GM19023 (cell line): ENCODE data around the gene ST6GALNAC6.

ENCODE experiments used
- ATAC-seq: cut with Tn5 transposase; IDR thresholded peaks from one replicate; pipeline ENCODE4 v1.9.1; 2021; ENCODE audit warnings: mild to moderate bottlenecking, moderate library complexity; ENCODE audit not compliant: unreplicated experiment

Gene ST6GALNAC6

GRCh38 chr9:127899128-127899943, at the start of gene ST6GALNAC6:
Gene ST6GALNAC6 (minus strand): TSS chr9:127899603. CDS start chr9:127897981, 1,622 bp downstream.
- peak; percentile 63 for ATAC-seq

GRCh38 chr9:127947841-127948710, 48.7 kb upstream of the ST6GALNAC6 start:
- no peak for ATAC-seq

DNA sequence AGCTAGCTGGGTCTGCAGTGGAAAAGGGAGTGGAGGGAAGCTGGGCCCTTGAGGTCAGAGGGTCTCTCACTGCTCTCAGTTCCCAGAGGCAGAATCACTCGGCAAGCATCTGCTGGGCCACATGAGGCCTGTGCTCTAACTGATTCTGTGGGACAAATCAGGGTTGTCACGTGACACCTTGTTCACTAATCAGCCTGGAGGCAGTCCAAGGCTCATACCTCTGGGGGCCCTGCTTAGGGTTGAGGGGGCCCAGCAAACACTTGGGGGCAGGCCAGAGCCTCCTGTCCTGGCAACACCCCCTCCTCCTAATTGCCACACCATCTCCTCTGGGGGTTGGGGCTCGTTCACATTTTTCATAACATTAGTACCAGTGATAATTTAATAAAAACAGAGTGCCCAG, 47.3 kb upstream of the ST6GALNAC6 start:
- ATAC-seq: no peak

DNA sequence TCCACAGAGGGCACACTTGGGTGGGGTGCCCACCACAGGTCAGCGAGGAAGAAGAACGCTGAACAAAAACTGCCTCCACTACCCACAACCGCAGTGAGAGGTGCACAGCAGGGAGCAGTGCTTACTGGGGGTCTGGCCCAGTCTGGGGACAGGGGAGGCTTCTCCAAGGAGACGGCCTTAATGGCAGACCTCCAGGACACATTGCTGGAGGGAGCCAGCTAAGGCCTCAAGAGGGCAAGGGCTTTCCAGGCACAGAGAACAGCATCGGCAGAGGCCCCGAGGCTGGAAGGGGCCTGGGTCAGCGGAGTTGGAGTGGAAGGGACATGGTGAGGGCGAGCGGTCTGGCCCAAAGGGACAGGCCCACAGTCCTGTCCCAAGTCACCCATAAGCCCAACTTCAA, 46.5 kb upstream of the ST6GALNAC6 start:
- no peak for ATAC-seq

GRCh38 chr9:127945338-127945737, 45.9 kb upstream of the ST6GALNAC6 start:
- no peak for ATAC-seq

GRCh38 chr9:127944586-127945218, 45.3 kb upstream of the ST6GALNAC6 start:
- ATAC-seq: no peak

GRCh38 chr9:127943731-127944144, 44.3 kb upstream of the ST6GALNAC6 start:
- ATAC-seq: peak; percentile 67

DNA sequence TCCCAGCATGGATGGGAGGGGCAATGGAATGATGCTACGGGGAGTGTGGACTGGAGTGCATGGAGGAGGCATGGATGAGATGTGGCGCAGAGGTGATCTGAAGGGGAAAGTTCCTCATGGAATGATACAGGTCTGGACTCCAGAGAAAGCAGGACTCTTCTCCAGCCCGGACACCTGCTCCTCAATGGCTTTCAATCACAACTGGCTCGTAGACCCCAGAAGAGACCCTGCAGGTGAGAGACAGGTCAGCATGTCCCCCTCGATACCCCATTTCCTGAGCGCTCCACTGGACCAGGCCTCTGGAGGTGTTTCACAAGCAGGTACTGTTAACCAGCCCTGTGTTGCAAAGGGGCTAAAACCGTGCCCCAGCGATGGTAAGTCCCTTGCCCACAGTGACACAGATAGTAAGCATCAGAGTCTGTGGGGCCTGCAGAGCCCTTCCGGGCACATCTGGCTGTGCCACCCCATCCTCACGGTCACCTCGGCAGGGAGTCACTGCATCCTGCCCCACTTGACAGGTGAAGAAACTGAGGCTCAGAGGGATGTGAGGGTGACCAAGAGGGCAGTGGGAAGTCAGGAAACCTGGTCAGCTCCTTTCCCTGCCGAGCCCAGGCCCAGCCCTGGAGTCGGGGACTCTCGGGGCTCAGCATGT, 43.7 kb upstream of the ST6GALNAC6 start:
- ATAC-seq: no peak

GRCh38 chr9:127942216-127943010, 43.0 kb upstream of the ST6GALNAC6 start:
- ATAC-seq: no peak

- ATAC-seq: no peak
Observed at GRCh38 chr9:127941961-127942215, 42.5 kb upstream of the ST6GALNAC6 start.

DNA sequence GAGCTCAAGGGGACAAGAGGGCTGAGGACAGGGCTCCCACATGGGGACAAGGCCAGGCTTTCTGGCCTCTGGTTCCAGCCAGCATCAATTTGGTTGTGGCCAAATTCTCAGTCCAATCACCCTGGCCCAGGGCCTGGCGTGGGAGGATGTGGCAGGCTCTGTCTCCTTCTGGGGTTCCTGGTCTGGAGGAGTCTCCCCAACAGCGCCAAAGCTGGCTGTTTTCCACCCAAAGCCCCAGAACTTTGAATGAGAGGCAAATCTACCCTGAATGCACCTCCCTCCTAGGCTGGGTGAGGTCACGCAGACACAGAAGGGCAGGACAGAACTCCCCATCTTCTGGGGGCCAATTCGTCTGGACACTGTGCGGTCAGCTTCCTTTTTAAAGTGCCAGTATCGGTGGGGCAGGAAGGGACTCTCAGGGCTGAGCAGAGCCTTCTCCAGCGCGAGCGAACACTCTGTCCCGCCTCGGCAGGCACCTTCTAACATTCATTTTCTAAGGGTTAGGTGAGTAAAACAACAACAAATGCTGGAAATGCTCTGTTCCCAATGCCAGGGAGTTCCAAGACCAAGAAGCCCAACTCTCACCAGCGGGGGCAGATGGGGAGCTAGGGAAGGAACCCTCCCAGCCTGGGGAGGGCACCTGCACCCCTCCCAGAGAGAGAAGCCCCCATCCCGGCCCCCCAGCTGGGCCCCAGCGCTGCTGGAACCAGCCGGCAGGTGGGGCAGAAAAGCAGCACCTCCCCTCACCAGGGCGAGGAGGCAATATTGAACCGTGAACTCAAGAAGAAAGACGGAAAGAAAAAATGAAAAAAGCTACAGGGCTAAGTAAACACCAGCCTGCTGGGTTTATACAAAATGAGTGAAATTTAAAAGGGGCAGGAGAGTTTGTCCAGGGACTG, 41.9 kb upstream of the ST6GALNAC6 start:
- ATAC-seq: no peak

- ATAC-seq: no peak
Observed at GRCh38 chr9:127940593-127940992, 41.2 kb upstream of the ST6GALNAC6 start.

DNA sequence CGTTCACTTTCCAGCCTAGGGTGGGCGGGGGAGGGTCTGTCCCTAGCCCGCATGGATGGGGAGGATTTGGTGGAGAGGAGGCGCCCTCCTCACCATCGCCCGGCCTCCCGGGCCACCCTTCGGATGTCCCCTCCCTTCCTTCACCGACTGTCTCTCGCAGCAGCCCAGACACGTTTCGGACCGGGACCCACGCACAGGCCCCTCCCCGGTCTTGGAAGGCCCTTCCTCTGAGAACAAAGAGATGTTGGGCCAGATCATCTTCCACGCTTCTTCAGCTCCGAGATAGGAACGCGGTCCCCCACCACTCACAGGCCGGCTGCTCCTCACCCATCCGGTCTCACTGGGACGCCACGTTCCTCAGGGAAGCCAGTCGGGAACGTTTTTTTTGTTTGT, 38.9 kb upstream of the ST6GALNAC6 start:
- ATAC-seq: no peak

DNA sequence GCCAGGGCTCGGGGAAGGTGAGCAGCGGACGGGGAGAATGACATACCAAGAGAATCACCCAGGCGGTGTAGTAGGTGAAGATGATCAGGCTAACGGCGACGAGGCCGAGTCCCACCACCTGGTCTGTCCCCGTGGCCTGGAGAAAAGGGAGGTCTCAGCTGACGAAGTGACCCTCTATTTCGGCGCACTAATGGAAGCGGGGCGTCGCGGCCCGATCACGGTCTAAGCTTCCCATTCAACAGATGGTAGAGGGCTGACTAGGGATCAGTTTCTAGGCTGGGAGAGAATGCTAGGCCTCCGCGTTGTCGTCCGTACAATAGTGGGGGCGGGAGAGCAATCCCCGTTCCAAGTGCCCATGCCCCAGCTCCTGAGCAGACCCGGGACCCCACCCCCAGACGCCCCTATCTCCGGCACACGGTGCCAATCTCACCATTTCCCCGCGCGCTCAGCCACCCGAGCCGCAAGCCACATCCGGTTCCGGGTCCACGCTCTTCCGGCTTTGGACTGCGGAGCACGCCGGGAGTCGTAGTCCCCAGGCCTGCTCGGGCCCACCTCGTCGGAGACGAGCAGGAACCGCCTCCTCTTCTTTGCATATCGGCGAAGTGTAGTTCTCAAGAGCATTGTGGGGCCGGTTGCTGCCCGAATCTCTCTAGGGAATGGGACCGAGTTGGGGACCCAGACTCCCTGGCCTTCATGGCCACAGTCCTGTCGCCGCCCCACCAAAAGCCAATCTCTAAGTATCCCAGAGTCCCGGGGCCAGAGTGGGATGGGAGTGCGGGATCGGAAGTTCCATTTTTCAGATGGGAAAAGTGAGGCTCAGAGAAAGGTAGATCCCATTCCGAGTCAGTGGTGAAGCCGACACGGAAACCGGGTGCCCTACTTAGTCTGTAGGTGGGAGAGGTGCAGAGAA, 38.2 kb upstream of the ST6GALNAC6 start, which contains the start of gene DPM2:
Gene DPM2 (minus strand): TSS at position 467 of the 910 bp plus-strand sequence. CDS start 34 bp downstream, at position 433.
- peak; percentile 94 for ATAC-seq

DNA sequence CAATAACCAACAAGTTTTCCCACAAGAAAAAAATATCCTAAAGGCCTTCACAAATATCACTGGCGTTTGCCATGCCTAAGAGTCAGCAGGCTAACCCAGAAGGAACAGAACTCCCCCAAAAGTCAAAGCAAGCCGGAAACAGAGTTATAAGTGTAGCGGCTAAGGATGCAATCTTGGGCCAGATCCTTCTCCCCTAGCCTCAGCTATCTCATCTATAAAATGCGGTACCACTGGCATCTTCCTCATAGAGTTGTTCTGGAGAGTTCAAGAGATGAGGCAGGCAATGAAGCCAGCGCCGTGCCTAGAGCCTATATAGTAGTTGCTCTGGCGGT, 37.6 kb upstream of the ST6GALNAC6 start:
- no peak for ATAC-seq

- ATAC-seq: no peak
Observed at GRCh38 chr9:127936347-127936852, 37.0 kb upstream of the ST6GALNAC6 start.

DNA sequence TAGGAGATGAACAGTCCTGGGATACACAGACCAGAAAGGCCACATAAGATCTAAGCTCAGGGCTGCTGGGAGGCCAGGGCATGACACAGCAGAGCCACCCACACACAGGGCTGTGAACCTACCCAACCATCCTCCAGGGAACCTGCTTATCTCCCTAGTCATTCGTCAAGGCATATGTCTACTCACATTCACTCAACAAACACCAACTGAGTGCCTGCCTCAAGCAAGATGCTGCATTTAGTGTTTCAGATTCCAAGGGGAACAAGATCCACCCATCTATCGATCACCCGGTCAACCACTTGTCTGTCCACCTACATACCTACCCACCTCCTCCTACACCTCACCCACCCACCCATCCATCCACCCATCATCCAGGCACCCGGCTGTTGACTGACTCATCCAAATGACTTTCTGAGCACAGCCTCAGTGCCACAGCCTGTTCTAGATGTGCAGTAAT, 36.4 kb upstream of the ST6GALNAC6 start:
- no peak for ATAC-seq

DNA sequence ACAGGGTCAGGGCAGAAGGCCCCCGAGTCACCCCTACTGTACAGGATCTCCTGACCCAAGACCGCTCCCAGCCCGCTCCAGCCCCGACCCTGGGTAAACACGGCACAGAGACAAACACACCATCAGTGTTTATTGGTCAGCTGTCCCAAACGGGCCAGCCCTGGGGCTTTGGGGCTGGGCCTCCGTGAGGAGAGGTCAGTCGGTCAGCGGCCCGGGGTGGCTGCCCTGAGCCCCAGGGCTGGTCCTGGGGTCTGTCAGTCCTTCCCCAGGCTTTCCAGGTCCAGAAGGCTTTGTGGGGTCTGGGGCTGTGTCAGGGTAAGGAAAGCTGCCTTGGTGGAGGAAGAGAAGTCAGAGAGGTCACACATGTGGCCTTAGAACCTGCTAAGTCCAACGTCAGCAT, 35.6 kb upstream of the ST6GALNAC6 start:
- no peak for ATAC-seq
